SJCRH30 (cell line): ENCODE results near the gene TTC8. TPM values are rescaled to one million over a fixed set of nuclear protein-coding genes. Genes with fewer than 3 reads are reported as not detected.
"Not testable (repeated sequence)": the region's sequence is repeated elsewhere in the genome, so short reads cannot be mapped to it uniquely, and the experiment has no call there.

ENCODE experiments used
- DNase-seq, 2 experiments: peaks; one replicate each; pipeline ENCODE4 v3.0.0-alpha.2; 2015 to 2020
- H3K27ac ChIP-seq: fragments of 250-450 bp; sonication (Bioruptor Pico); 2 replicates; pipeline ENCODE4 v1.5.1; 2020; ENCODE audit warnings: mild to moderate bottlenecking, moderate library complexity
- H3K27me3 ChIP-seq: fragments of 250-450 bp; sonication (Bioruptor Pico); 2 replicates; pipeline ENCODE4 v1.5.1; 2020; ENCODE audit warnings: mild to moderate bottlenecking, moderate library complexity
- H3K36me3 ChIP-seq: fragments of 250-450 bp; sonication (Bioruptor Pico); 2 replicates; pipeline ENCODE4 v1.5.1; 2020; ENCODE audit warnings: mild to moderate bottlenecking, moderate library complexity
- H3K4me1 ChIP-seq: fragments of 250-450 bp; sonication (Bioruptor Pico); 2 replicates; pipeline ENCODE4 v1.5.1; 2020; ENCODE audit warnings: mild to moderate bottlenecking, moderate library complexity
- H3K4me3 ChIP-seq: fragments of 250-450 bp; sonication (Bioruptor Pico); 2 replicates; pipeline ENCODE4 v1.5.1; 2020; ENCODE audit warnings: mild to moderate bottlenecking, moderate library complexity
- H3K9me3 ChIP-seq: fragments of 250-450 bp; sonication (Bioruptor Pico); replicated peaks from 2 replicates; pipeline ENCODE4 v1.5.1; 2020; ENCODE audit warnings: mild to moderate bottlenecking, moderate library complexity
- total RNA-seq: library from RNA; depleted of rRNA; stranded (reverse); fragments of >200 nt; shearing (Covaris generic); gene quantifications from 2 replicates; pipeline ENCODE4 v1.2.3, GENCODE V29; 2014

The TTC8 gene
- total RNA-seq, 1 experiment from 2014 or later = 10.5 TPM

GRCh38 chr14:88838015-88838414 is 13.6 kb downstream of the TTC8 start:
- Histone ChIP-seq H3K27me3 (no peaks in the 10 kb centered on the region), H3K4me1 (peaks cover 8% of the 10 kb centered on the region; the same call in 1 of the 2 replicates), H3K4me3 (no peak overlapping the region), H3K27ac (no peak overlapping the region), H3K36me3 (no peaks in the 10 kb centered on the region), H3K9me3 (no peaks in the 10 kb centered on the region)
- no peak for DNase-seq

- no peak for DNase-seq
- no peak overlapping the region for H3K27ac ChIP-seq
Measured at GRCh38 chr14:88840926-88841325, 16.5 kb downstream of the TTC8 start.

GRCh38 chr14:88841741-88842140 is 17.3 kb downstream of the TTC8 start:
- H3K27me3 ChIP-seq = no peaks in the 10 kb centered on the region
- H3K9me3 ChIP-seq = no peaks in the 10 kb centered on the region
- no peak overlapping the region for H3K27ac ChIP-seq
- no peak for DNase-seq
- no peaks in the 10 kb centered on the region for H3K36me3 ChIP-seq
- 0 out of 2 replicates have a peak, but pooled peaks cover 3% of the 10 kb centered on the region for H3K4me1 ChIP-seq
- no peak overlapping the region for H3K4me3 ChIP-seq

More at GRCh38 chr14:88840926-88841325, 16.5 kb downstream of the TTC8 start:
- no peaks in the 10 kb centered on the region for H3K27me3 ChIP-seq
- no peaks in the 10 kb centered on the region for H3K36me3 ChIP-seq
- 0 out of 2 replicates have a peak, but pooled peaks cover 3% of the 10 kb centered on the region for H3K4me1 ChIP-seq
- no peaks in the 10 kb centered on the region for H3K9me3 ChIP-seq
- no peak overlapping the region for H3K4me3 ChIP-seq

- DNase-seq = no peak
- H3K9me3 ChIP-seq = no peaks in the 10 kb centered on the region
- H3K4me1 ChIP-seq = 0 out of 2 replicates have a peak, but pooled peaks cover 3% of the 10 kb centered on the region
- no peaks in the 10 kb centered on the region for H3K27me3 ChIP-seq
- no peaks in the 10 kb centered on the region for H3K36me3 ChIP-seq
- no peak overlapping the region for H3K4me3 ChIP-seq
- no peak overlapping the region for H3K27ac ChIP-seq
Measured at GRCh38 chr14:88842414-88842813, 18.0 kb downstream of the TTC8 start.

GRCh38 chr14:88844980-88845491 is 20.6 kb downstream of the TTC8 start:
- Histone ChIP-seq H3K9me3 (no peaks in the 10 kb centered on the region), H3K27ac (no peak overlapping the region), H3K27me3 (no peaks in the 10 kb centered on the region), H3K4me3 (no peak overlapping the region), H3K36me3 (no peaks in the 10 kb centered on the region), H3K4me1 (no peaks in the 10 kb centered on the region)
- DNase-seq = no peak

GRCh38 chr14:88848571-88848970 is 24.1 kb downstream of the TTC8 start:
- Histone ChIP-seq H3K27me3 (no peaks in the 10 kb centered on the region), H3K4me1 (no peaks in the 10 kb centered on the region), H3K9me3 (no peaks in the 10 kb centered on the region), H3K36me3 (no peaks in the 10 kb centered on the region), H3K27ac (no peak overlapping the region), H3K4me3 (no peak overlapping the region)
- DNase-seq = no peak

- no peak for DNase-seq
- H3K27me3 ChIP-seq = no peaks in the 10 kb centered on the region
- no peak overlapping the region for H3K27ac ChIP-seq
- H3K4me3 ChIP-seq = no peak overlapping the region
- H3K9me3 ChIP-seq = no peaks in the 10 kb centered on the region
- no peaks in the 10 kb centered on the region for H3K36me3 ChIP-seq
- no peaks in the 10 kb centered on the region for H3K4me1 ChIP-seq
Measured at GRCh38 chr14:88849716-88850115, 25.3 kb downstream of the TTC8 start.

GRCh38 chr14:88851587-88851986 is 27.1 kb downstream of the TTC8 start:
- DNase-seq = no peak
- Histone ChIP-seq H3K4me1 (no peaks in the 10 kb centered on the region), H3K9me3 (no peaks in the 10 kb centered on the region), H3K27me3 (no peaks in the 10 kb centered on the region), H3K4me3 (no peak overlapping the region), H3K36me3 (no peaks in the 10 kb centered on the region), H3K27ac (no peak overlapping the region)

GRCh38 chr14:88852632-88853031 is 28.2 kb downstream of the TTC8 start:
- no peak overlapping the region for H3K27ac ChIP-seq

GRCh38 chr14:88853129-88853528 is 28.7 kb downstream of the TTC8 start:
- no peaks in the 10 kb centered on the region for H3K27me3 ChIP-seq
- H3K36me3 ChIP-seq = no peaks in the 10 kb centered on the region
- DNase-seq = no peak
- H3K4me1 ChIP-seq = no peaks in the 10 kb centered on the region
- no peak overlapping the region for H3K4me3 ChIP-seq
- no peaks in the 10 kb centered on the region for H3K9me3 ChIP-seq
- no peak overlapping the region for H3K27ac ChIP-seq

More at GRCh38 chr14:88852632-88853031, 28.2 kb downstream of the TTC8 start:
- Histone ChIP-seq H3K27me3 (no peaks in the 10 kb centered on the region), H3K4me3 (no peak overlapping the region), H3K9me3 (no peaks in the 10 kb centered on the region), H3K4me1 (no peaks in the 10 kb centered on the region), H3K36me3 (no peaks in the 10 kb centered on the region)
- no peak for DNase-seq

- no peaks in the 10 kb centered on the region for H3K27me3 ChIP-seq
- no peak overlapping the region for H3K27ac ChIP-seq
- H3K36me3 ChIP-seq = no peaks in the 10 kb centered on the region
- DNase-seq = peak in 1 of 2 experiments; percentile 15
- H3K4me3 ChIP-seq = no peak overlapping the region
- H3K9me3 ChIP-seq = no peaks in the 10 kb centered on the region
- no peaks in the 10 kb centered on the region for H3K4me1 ChIP-seq
Measured at GRCh38 chr14:88856786-88857366, 32.4 kb downstream of the TTC8 start.

GRCh38 chr14:88857861-88858260 is 33.4 kb downstream of the TTC8 start:
- not testable (repeated sequence) for DNase-seq, H3K27ac ChIP-seq, H3K4me3 ChIP-seq, H3K27me3 ChIP-seq, H3K9me3 ChIP-seq, H3K36me3 ChIP-seq, H3K4me1 ChIP-seq

- H3K9me3 ChIP-seq, DNase-seq, H3K4me3 ChIP-seq, H3K27ac ChIP-seq, H3K4me1 ChIP-seq, H3K36me3 ChIP-seq, H3K27me3 ChIP-seq: not testable (repeated sequence)
Measured at GRCh38 chr14:88859118-88859517, 34.7 kb downstream of the TTC8 start.

- no peaks in the 10 kb centered on the region for H3K9me3 ChIP-seq
- no peak for DNase-seq
- H3K27ac ChIP-seq = no peak overlapping the region
- H3K4me3 ChIP-seq = no peak overlapping the region
- H3K27me3 ChIP-seq = no peaks in the 10 kb centered on the region
- H3K36me3 ChIP-seq = no peaks in the 10 kb centered on the region
- no peaks in the 10 kb centered on the region for H3K4me1 ChIP-seq
Measured at GRCh38 chr14:88863167-88863566, 38.7 kb downstream of the TTC8 start.

- Histone ChIP-seq H3K27ac (no peak overlapping the region), H3K36me3 (no peaks in the 10 kb centered on the region)
- DNase-seq = no peak
Measured at GRCh38 chr14:88864198-88864597, 39.7 kb downstream of the TTC8 start.

GRCh38 chr14:88866305-88866704 is 41.9 kb downstream of the TTC8 start:
- Histone ChIP-seq H3K9me3 (no peaks in the 10 kb centered on the region), H3K27me3 (no peaks in the 10 kb centered on the region), H3K4me1 (no peaks in the 10 kb centered on the region), H3K36me3 (no peaks in the 10 kb centered on the region), H3K4me3 (no peak overlapping the region), H3K27ac (no peak overlapping the region)
- DNase-seq = no peak

More at GRCh38 chr14:88864198-88864597, 39.7 kb downstream of the TTC8 start:
- Histone ChIP-seq H3K27me3 (no peaks in the 10 kb centered on the region), H3K4me1 (no peaks in the 10 kb centered on the region), H3K4me3 (no peak overlapping the region), H3K9me3 (no peaks in the 10 kb centered on the region)
